Activated CD4-positive, alpha-beta T cell treated with anti-CD3 and anti-CD28 coated beads, Interleukin-2, amount 10 ng/mL, durations not matched to agents 7 days and 5 days (primary cell): ENCODE measurements around the gene ACOT12. TPM values are rescaled to one million over a fixed set of nuclear protein-coding genes. Genes with fewer than 3 reads are reported as not detected.

ENCODE experiments used
- CTCF ChIA-PET: fragments of 350-600 bp; sonication (Branson Sonifier 250); formaldehyde crosslinking; loops from one replicate; lab custom pipeline; 2021; ENCODE audit warnings: antibody characterized with exemption; lab: Charles Lee
- POLR2A ChIA-PET: fragments of 350-600 bp; sonication (Branson Sonifier 250); formaldehyde crosslinking; loops from one replicate; lab custom pipeline; 2021; ENCODE audit warnings: antibody characterized with exemption; lab: Charles Lee
- DNase-seq: peaks from one replicate; pipeline ENCODE4 v3.0.0-alpha.2; 2020
- H3K27ac Mint-ChIP-seq: one replicate; pipeline ENCODE4 v1.8.0; 2021; ENCODE audit warnings: mild to moderate bottlenecking, moderate library complexity, mixed read lengths
- H3K27me3 Mint-ChIP-seq: one replicate; pipeline ENCODE4 v1.8.0; 2021; ENCODE audit warnings: mixed read lengths
- H3K36me3 Mint-ChIP-seq: one replicate; pipeline ENCODE4 v1.8.0; 2021; ENCODE audit warnings: low read depth, mixed read lengths
- H3K4me1 Mint-ChIP-seq: one replicate; pipeline ENCODE4 v1.8.0; 2021; ENCODE audit warnings: mixed read lengths
- H3K4me3 Mint-ChIP-seq: one replicate; pipeline ENCODE4 v1.8.0; 2021; ENCODE audit warnings: mild to moderate bottlenecking, moderate library complexity, mixed read lengths
- H3K9me3 Mint-ChIP-seq: one replicate; pipeline ENCODE4 v1.8.0; 2021; ENCODE audit warnings: mixed read lengths
- total RNA-seq, 2 experiments: library from RNA; stranded (reverse); gene quantifications; one replicate each; pipeline ENCODE4 v1.2.3, GENCODE V29; 2021

Gene ACOT12
- total RNA-seq: not detected

DNA sequence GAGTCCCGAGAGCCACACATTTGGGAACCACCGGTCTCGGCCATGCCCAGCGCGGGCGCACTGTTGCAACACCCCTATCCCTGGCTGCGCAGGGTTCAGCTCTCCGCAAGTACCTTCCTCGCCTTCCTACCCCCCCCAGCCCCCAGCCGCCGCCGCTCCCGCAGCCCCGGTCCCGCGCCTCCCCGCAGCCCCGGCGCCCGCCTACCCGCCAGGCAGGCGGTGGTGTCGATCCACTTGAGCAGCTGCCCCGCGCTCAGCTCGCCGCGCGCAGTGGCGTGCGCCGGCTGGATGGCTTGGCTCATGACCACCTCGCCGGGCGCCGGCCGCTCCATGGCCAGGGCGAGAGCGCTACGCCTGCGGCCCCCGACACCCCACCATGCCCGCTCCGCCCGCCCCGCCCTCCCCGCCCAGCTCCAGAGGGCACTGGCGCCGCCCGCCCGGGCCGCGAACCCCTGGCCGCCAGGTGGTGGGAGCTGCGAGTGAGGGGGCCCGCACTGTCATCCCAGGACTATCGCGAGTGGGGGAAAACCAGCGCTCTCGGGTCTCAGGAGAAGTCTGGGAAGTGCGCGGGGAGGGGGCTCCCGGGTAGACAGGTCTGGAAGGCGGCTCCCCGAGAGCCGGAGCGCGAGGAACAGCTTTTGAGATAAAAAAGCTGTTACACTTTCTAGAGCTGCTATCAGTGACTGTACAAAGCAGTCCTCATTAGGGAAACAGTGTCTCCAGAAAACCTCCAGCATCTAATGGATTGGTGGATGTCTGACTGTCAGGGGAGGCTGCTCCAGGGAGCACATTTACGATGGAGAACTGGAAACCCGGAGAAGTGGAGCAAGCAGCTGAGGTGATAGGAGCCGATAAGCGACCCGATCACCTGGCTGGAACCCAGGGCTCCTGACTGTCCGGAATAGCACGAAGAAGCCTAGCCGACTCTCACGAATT, at the start of gene ACOT12:
TSS of gene ACOT12 (minus strand) at position 352 of the 936 bp plus-strand sequence. CDS start at position 332, 20 bp downstream.
- no peak for DNase-seq
- POLR2A ChIA-PET: no interaction called here

DNA sequence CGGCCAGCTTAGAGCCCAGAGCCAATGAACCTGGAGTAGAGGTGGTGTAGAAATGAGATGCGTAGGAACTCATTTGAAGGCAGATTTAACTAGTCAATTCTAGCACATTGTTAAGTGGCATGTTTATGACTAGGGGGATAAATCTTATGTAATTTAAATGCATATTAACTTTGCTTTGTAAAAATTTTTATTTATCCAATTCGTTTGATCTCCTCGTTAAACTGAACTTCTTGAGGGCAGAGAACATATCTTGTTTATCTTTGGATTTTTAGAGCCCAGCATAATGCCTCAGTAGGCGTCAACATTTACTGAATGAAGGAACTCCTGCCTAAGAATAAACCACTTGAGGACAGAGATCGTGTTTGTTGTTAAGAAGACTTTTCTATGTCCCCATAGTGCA, 41.1 kb upstream of the ACOT12 start:
- POLR2A ChIA-PET: no interaction called here
- Mint-ChIP-seq H3K4me1 (no peaks in the 10 kb centered on the region), H3K36me3 (peaks cover 7% of the 10 kb centered on the region), H3K27me3 (no peaks in the 10 kb centered on the region), H3K4me3 (no peak overlapping the region), H3K27ac (no peak overlapping the region), H3K9me3 (no peaks in the 10 kb centered on the region)
- CTCF ChIA-PET: no interaction called here
- no peak for DNase-seq

More for the DNA sequence above, at the start of gene ACOT12:
- Mint-ChIP-seq H3K27ac (no peak within 1 kb of the TSS), H3K36me3 (no peaks in the 10 kb centered on the region), H3K4me1 (no peaks in the 10 kb centered on the region), H3K9me3 (no peaks in the 10 kb centered on the region), H3K4me3 (peak within 1 kb of the TSS; percentile 47), H3K27me3 (peaks cover 53% of the 10 kb centered on the region)
- CTCF ChIA-PET: interaction anchor here (0.5 to 1.4 kb wide), 4 partner anchors 12 to 837 kb away, joined by 3 read pairs; no protein-coding TSS in a partner anchor

- H3K4me1 Mint-ChIP-seq: peaks cover 9% of the 10 kb centered on the region
- H3K9me3 Mint-ChIP-seq: no peaks in the 10 kb centered on the region
- H3K27ac Mint-ChIP-seq: no peak overlapping the region
- DNase-seq: no peak
- no peaks in the 10 kb centered on the region for H3K27me3 Mint-ChIP-seq
- POLR2A ChIA-PET: no interaction called here
- H3K36me3 Mint-ChIP-seq: peaks cover 7% of the 10 kb centered on the region
- CTCF ChIA-PET: no interaction called here
- no peak overlapping the region for H3K4me3 Mint-ChIP-seq
Observed at GRCh38 chr5:81429985-81430384, 36.1 kb upstream of the ACOT12 start.

GRCh38 chr5:81429363-81429762, 35.4 kb upstream of the ACOT12 start:
- peaks cover 3% of the 10 kb centered on the region for H3K36me3 Mint-ChIP-seq
- ChIA-PET CTCF (interaction anchor here (0.6 kb wide), 1 partner anchor 822 kb away, joined by 3 read pairs; no protein-coding TSS in a partner anchor), POLR2A (no interaction called here)
- no peaks in the 10 kb centered on the region for H3K27me3 Mint-ChIP-seq
- H3K9me3 Mint-ChIP-seq: no peaks in the 10 kb centered on the region
- no peak for DNase-seq
- no peak overlapping the region for H3K4me3 Mint-ChIP-seq
- no peak overlapping the region for H3K27ac Mint-ChIP-seq
- H3K4me1 Mint-ChIP-seq: peaks cover 9% of the 10 kb centered on the region

DNA sequence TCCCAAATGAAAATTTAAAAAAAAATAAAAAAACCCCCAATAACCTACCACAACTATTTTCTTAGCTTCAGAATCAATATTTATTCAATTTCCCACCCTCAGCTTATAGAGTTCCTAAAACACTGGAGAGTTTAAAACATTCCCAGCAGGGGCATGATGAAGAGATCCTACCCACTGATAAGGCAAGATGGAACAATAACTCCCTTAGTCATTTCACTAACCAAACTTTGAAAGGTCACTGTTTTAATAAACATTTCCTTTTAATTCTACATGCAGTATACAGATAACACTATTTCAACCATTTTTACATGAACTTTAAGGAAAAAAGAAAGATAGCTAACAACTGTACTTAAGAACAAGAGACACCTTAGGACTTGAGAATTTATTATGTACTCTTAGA, 34.9 kb upstream of the ACOT12 start:
- CTCF ChIA-PET: interaction anchor here (0.6 kb wide), 1 partner anchor 822 kb away, joined by 3 read pairs; no protein-coding TSS in a partner anchor
- Mint-ChIP-seq H3K4me3 (no peak overlapping the region), H3K27ac (no peak overlapping the region), H3K36me3 (peaks cover 1% of the 10 kb centered on the region), H3K4me1 (peaks cover 9% of the 10 kb centered on the region), H3K9me3 (no peaks in the 10 kb centered on the region), H3K27me3 (no peaks in the 10 kb centered on the region)
- POLR2A ChIA-PET: no interaction called here
- no peak for DNase-seq

DNA sequence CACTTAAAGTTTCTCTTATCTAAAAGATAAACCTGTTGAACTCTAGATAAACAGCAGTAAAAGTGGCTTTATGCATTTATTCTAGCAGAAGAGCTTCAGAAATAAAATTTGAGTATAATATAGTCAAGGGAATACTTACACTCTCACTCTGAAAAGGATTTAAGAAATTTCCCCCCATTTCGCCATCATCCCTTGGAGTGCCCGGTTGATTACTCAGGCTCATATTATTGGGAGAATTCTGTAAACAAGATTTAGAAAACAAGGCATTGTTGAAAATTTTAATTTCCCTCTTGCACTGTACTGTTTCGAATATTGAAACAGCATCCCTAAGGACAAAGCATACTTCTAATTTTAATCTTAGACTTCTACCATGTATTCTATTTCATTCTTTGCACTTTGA, 34.5 kb upstream of the ACOT12 start:
- Mint-ChIP-seq H3K27ac (no peak overlapping the region), H3K36me3 (no peaks in the 10 kb centered on the region), H3K27me3 (no peaks in the 10 kb centered on the region), H3K4me3 (no peak overlapping the region), H3K4me1 (peaks cover 9% of the 10 kb centered on the region), H3K9me3 (no peaks in the 10 kb centered on the region)
- ChIA-PET POLR2A (no interaction called here), CTCF (interaction anchor here (0.6 kb wide), 1 partner anchor 823 kb away, joined by 3 read pairs; no protein-coding TSS in a partner anchor)
- no peak for DNase-seq

GRCh38 chr5:81427566-81427965, 33.6 kb upstream of the ACOT12 start:
- no peaks in the 10 kb centered on the region for H3K27me3 Mint-ChIP-seq
- no peaks in the 10 kb centered on the region for H3K36me3 Mint-ChIP-seq
- no peak overlapping the region for H3K4me3 Mint-ChIP-seq

DNA sequence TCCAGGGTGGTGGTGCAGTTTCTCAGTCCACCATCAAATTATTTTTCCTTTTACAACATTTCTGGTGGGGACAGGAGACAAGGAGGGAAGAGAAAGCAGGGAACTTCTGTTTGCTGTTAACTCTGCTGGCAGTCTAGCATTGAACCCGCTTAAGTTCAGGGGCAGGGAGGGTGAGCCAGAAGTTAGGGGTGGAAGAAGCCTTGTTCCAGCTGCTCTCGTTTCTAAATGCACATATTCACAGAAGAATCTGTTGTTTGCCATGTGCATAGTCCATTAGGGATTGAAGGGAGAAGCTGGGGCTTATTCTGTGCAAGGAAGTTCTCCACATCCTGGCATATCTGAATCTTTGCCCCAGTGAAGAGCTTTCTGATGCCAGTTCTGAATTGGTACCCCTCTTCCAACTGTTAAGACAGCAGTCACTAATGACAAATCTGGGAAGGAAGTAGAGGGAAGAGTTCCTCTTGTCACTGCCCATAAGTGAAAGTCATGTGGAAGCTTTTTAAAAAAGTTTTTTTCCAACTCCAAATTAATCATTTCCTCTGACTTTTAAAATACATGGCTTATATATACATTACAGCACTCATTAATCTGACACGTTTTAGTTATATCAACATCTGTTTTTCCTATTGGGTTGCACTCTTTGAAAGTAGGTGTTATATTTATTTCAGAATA, 32.6 kb upstream of the ACOT12 start:
- DNase-seq: no peak
- no peak overlapping the region for H3K27ac Mint-ChIP-seq
- H3K4me3 Mint-ChIP-seq: no peak overlapping the region
- no peaks in the 10 kb centered on the region for H3K36me3 Mint-ChIP-seq
- POLR2A ChIA-PET: no interaction called here
- H3K9me3 Mint-ChIP-seq: no peaks in the 10 kb centered on the region
- peaks cover 12% of the 10 kb centered on the region for H3K4me1 Mint-ChIP-seq
- CTCF ChIA-PET: interaction anchor here (0.7 to 1.0 kb wide), 2 partner anchors 28 to 325 kb away, joined by 3 read pairs; partner anchors contain the start of gene SSBP2
- no peaks in the 10 kb centered on the region for H3K27me3 Mint-ChIP-seq

More at GRCh38 chr5:81427566-81427965, 33.6 kb upstream of the ACOT12 start:
- H3K4me1 Mint-ChIP-seq: peaks cover 9% of the 10 kb centered on the region
- no peak for DNase-seq
- H3K9me3 Mint-ChIP-seq: no peaks in the 10 kb centered on the region
- POLR2A ChIA-PET: no interaction called here
- H3K27ac Mint-ChIP-seq: no peak overlapping the region
- CTCF ChIA-PET: no interaction called here

- Mint-ChIP-seq H3K36me3 (no peaks in the 10 kb centered on the region), H3K4me1 (peaks cover 21% of the 10 kb centered on the region), H3K9me3 (no peaks in the 10 kb centered on the region), H3K27me3 (no peaks in the 10 kb centered on the region), H3K4me3 (no peak overlapping the region), H3K27ac (no peak overlapping the region)
- POLR2A ChIA-PET: no interaction called here
- no peak for DNase-seq
- CTCF ChIA-PET: interaction anchor here (1.4 kb wide), 1 partner anchor 413 kb away, joined by 5 read pairs; no protein-coding TSS in a partner anchor
Observed at GRCh38 chr5:81425569-81425968, 31.6 kb upstream of the ACOT12 start.

- no peaks in the 10 kb centered on the region for H3K9me3 Mint-ChIP-seq
- ChIA-PET CTCF (interaction anchor here (1.0 to 1.4 kb wide), 2 partner anchors 315 to 414 kb away, joined by 3 to 5 read pairs; no protein-coding TSS in a partner anchor), POLR2A (no interaction called here)
Observed at GRCh38 chr5:81424728-81425127, 30.8 kb upstream of the ACOT12 start.

DNA sequence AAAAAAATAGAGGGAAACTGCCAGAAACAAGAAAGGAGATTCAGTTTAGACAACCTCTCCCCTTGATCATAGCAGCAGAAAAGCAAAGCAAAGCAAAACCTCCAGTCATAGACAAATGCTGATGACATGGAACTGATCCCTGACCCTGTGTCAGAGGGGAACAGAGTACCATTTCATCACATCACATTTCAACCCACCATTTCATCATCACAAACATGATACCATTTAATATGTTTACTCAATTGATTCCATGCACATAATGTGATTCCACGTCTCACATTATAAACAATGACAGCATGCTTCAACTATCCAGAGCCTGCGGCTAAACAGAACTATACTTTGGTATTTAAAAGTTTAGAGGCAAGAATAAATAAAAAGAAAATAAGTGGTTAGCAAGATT, 28.7 kb upstream of the ACOT12 start:
- ChIA-PET CTCF (interaction anchor here (0.6 to 1.0 kb wide), 3 partner anchors 12 to 914 kb away, joined by 3 read pairs; no protein-coding TSS in a partner anchor), POLR2A (no interaction called here)
- DNase-seq: no peak
- no peak overlapping the region for H3K27ac Mint-ChIP-seq
- H3K4me1 Mint-ChIP-seq: peaks cover 35% of the 10 kb centered on the region
- H3K4me3 Mint-ChIP-seq: no peak overlapping the region
- H3K27me3 Mint-ChIP-seq: no peaks in the 10 kb centered on the region
- no peaks in the 10 kb centered on the region for H3K9me3 Mint-ChIP-seq
- H3K36me3 Mint-ChIP-seq: peaks cover 3% of the 10 kb centered on the region

More at GRCh38 chr5:81424728-81425127, 30.8 kb upstream of the ACOT12 start:
- no peaks in the 10 kb centered on the region for H3K36me3 Mint-ChIP-seq
- H3K4me1 Mint-ChIP-seq: peaks cover 30% of the 10 kb centered on the region
- H3K27ac Mint-ChIP-seq: no peak overlapping the region
- no peaks in the 10 kb centered on the region for H3K27me3 Mint-ChIP-seq
- no peak for DNase-seq
- no peak overlapping the region for H3K4me3 Mint-ChIP-seq

DNA sequence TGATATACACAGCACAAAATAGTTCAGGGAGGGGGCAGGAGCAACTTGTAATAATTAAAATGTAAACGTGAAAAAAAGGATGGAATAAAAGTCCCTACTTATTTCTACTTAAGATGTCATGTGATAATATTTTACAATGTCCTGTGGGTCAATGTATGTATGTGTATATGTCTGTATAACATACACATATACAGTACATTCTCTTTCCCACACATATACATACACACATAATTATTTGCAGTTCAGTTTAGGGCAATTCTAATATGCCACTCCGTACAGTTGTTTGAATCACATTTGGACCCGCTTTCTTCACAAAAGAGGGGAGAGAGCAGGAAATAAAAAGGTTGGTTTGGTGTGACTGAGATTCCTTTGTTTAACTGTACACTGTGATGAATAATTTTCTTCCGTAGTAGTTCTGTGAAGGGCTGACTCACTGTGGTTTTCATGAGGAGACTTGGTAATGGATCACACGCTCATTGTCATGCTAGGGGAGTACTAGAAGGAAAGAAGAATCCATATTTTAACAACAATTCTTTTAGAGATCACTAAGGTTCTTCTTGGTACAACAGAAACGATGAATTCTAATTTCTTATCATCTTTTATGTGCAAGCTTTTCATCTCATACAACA, 26.2 kb upstream of the ACOT12 start:
- CTCF ChIA-PET: no interaction called here
- peak; percentile 23 for DNase-seq

More for the DNA sequence above, 26.2 kb upstream of the ACOT12 start:
- Mint-ChIP-seq H3K27me3 (no peaks in the 10 kb centered on the region), H3K27ac (no peak overlapping the region), H3K36me3 (peaks cover 5% of the 10 kb centered on the region), H3K4me3 (no peak overlapping the region), H3K4me1 (peaks cover 26% of the 10 kb centered on the region), H3K9me3 (no peaks in the 10 kb centered on the region)
- POLR2A ChIA-PET: no interaction called here
